A549 (cell line): ENCODE data around the gene PAX1. TPM values are rescaled to one million over a fixed set of nuclear protein-coding genes. Genes with fewer than 3 reads are reported as not detected.

Experiments
- ATAC-seq, 2 experiments: fragments of 200-7000 bp in 1 of 2; fragments of >200 bp in 1 of 2; cut with Nextera tagmentation in 1 of 2; cut with Tn5 transposase in 1 of 2; 3 replicates each; pipeline versions ENCODE4 v1.8.0 to v1.9.1; 2018 to 2020; ENCODE audit warnings: mild to moderate bottlenecking in 1 of 2, moderate library complexity in 1 of 2
- CTCF ChIA-PET: fragments of 300-600 bp; sonication (Branson Sonifier 250); formaldehyde crosslinking; extraction: SDS; loops from one replicate; lab custom pipeline; 2021; ENCODE audit warnings: antibody characterized with exemption, inconsistent platforms; lab: Yijun Ruan, JAX
- POLR2A ChIA-PET: fragments of 350-600 bp; formaldehyde crosslinking; extraction: SDS; loops from one replicate; lab custom pipeline; 2021; ENCODE audit warnings: antibody characterized with exemption, inconsistent platforms; lab: Yijun Ruan, JAX
- DNase-seq, 2 experiments: peaks; one replicate each; pipeline versions ENCODE4 v3.0.0 to v3.0.0-alpha.2; 2011 to 2016; ENCODE audit warnings: low read depth in 1 of 2, low spot score in 1 of 2
- FAIRE-seq: peaks from 2 replicates; lab custom pipeline; 2011; peaks lifted over from hg19 to GRCh38; lab: Jason Lieb, UNC
- H3K27ac ChIP-seq, 2 experiments: fragments of >200 bp; sonication (Bioruptor Twin); formaldehyde crosslinking; 3 replicates each; pipeline ENCODE4 v1.5.1; 2016 to 2017
- H3K4me1 ChIP-seq: fragments of >200 bp; sonication (Bioruptor Twin); formaldehyde crosslinking; 3 replicates; pipeline ENCODE4 v1.6.1; 2016
- H3K4me2 ChIP-seq: fragments of >200 bp; sonication (Bioruptor Twin); formaldehyde crosslinking; 3 replicates; pipeline ENCODE4 v1.6.1; 2016
- H3K4me3 ChIP-seq: fragments of >200 bp; sonication (Bioruptor Twin); formaldehyde crosslinking; 3 replicates; pipeline ENCODE4 v1.5.1; 2016
- H3K9me3 ChIP-seq: fragments of >200 bp; sonication (Bioruptor Twin); formaldehyde crosslinking; 3 replicates; pipeline ENCODE4 v1.6.1; 2016
- BCL3 ChIP-seq: fragments of >200 bp; sonication (Bioruptor Twin); formaldehyde crosslinking; IDR thresholded peaks from 3 replicates; pipeline ENCODE4 v1.6.1; 2016
- CEBPB ChIP-seq, 2 experiments: fragments of >200 bp in 1 of 2; sonication (Bioruptor Twin) in 1 of 2; formaldehyde crosslinking in 1 of 2; IDR thresholded peaks; 2 replicates each; pipeline ENCODE4 v1.6.1; 2012 to 2016
- CHD2 ChIP-seq: fragments of 150-350 bp; IDR thresholded peaks from 2 replicates; pipeline ENCODE4 v1.6.1; 2014; ENCODE audit warnings: low read length; ENCODE audit not compliant: partially characterized antibody
- EHMT2 ChIP-seq: fragments of 200-600 bp; sonication (generic); IDR thresholded peaks from 2 replicates; pipeline ENCODE4 v1.6.1; 2016; ENCODE audit warnings: antibody characterized with exemption, low read depth, mild to moderate bottlenecking, moderate library complexity
- EP300 ChIP-seq, 2 experiments: fragments of >200 bp; sonication (Bioruptor Twin); formaldehyde crosslinking; IDR thresholded peaks; 2 replicates in 1 of 2; 3 replicates in 1 of 2; pipeline ENCODE4 v1.6.1; 2016 to 2017
- ESRRA ChIP-seq: fragments of 150-350 bp; IDR thresholded peaks from 2 replicates; pipeline ENCODE4 v1.6.1; 2014; ENCODE audit warnings: mild to moderate bottlenecking, low read length, borderline replicate concordance
- FOSB ChIP-seq: fragments of 250-450 bp; sonication (Bioruptor Pico); IDR thresholded peaks from 2 replicates; pipeline ENCODE4 v1.5.0; 2020; ENCODE audit warnings: mild to moderate bottlenecking, moderate library complexity
- HES2 ChIP-seq: fragments of >200 bp; sonication (Bioruptor Twin); formaldehyde crosslinking; IDR thresholded peaks from 2 replicates; pipeline ENCODE4 v1.6.1; 2016
- HEYL ChIP-seq: fragments of 250-450 bp; sonication (Bioruptor Pico); IDR thresholded peaks from 2 replicates; pipeline ENCODE4 v1.8.0; 2021; ENCODE audit warnings: mild to moderate bottlenecking, moderate library complexity
- JUN ChIP-seq, 2 experiments: fragments of >200 bp; sonication (Bioruptor Twin); formaldehyde crosslinking; IDR thresholded peaks; 2 replicates in 1 of 2; 3 replicates in 1 of 2; pipeline ENCODE4 v1.6.1; 2016 to 2017
- JUNB ChIP-seq: fragments of >200 bp; sonication (Bioruptor Twin); formaldehyde crosslinking; IDR thresholded peaks from 2 replicates; pipeline ENCODE4 v1.6.1; 2016
- KDM5A ChIP-seq: fragments of 200-600 bp; sonication (generic); IDR thresholded peaks from 2 replicates; pipeline ENCODE4 v1.6.1; 2016; ENCODE audit warnings: antibody characterized with exemption, mild to moderate bottlenecking
- NPAS2 ChIP-seq: fragments of 250-450 bp; sonication (Bioruptor Pico); IDR thresholded peaks from 2 replicates; pipeline ENCODE4 v1.8.0; 2022; ENCODE audit warnings: mild to moderate bottlenecking, moderate library complexity, borderline replicate concordance
- PBX3 ChIP-seq: IDR thresholded peaks from 2 replicates; pipeline ENCODE4 v1.6.1; 2012
- POLR2A ChIP-seq: IDR thresholded peaks from 2 replicates; pipeline ENCODE4 v1.6.1; 2012; ENCODE audit warnings: mild to moderate bottlenecking, low read length
- POLR2AphosphoS2 ChIP-seq: conservative IDR thresholded peaks from 2 replicates; pipeline ENCODE4 v1.6.1; 2012; ENCODE audit warnings: low read length, improper control_type of control experiment, inconsistent platforms
- RARB ChIP-seq: fragments of 250-450 bp; sonication (Bioruptor Pico); IDR thresholded peaks from 2 replicates; pipeline ENCODE4 v1.8.0; 2021; ENCODE audit warnings: mild to moderate bottlenecking, moderate library complexity
- RCOR1 ChIP-seq: fragments of 150-350 bp; IDR thresholded peaks from 2 replicates; pipeline ENCODE4 v1.6.1; 2014; ENCODE audit warnings: antibody characterized with exemption, low read length, low read depth
- RFX5 ChIP-seq: fragments of 450-650 bp; IDR thresholded peaks from 2 replicates; pipeline ENCODE4 v1.7.1; 2014; ENCODE audit warnings: antibody characterized with exemption, mild to moderate bottlenecking, moderate library complexity
- RNF2 ChIP-seq: fragments of 200-600 bp; sonication (generic); IDR thresholded peaks from 2 replicates; pipeline ENCODE4 v1.6.1; 2016; ENCODE audit warnings: low read depth, mild to moderate bottlenecking, antibody characterized with exemption, moderate library complexity, borderline replicate concordance
- ZNF302 ChIP-seq: fragments of 250-450 bp; sonication (Bioruptor Pico); IDR thresholded peaks from 2 replicates; pipeline ENCODE4 v1.9.0; 2021; ENCODE audit warnings: inconsistent platforms, mild to moderate bottlenecking, moderate library complexity
- ZSCAN20 ChIP-seq: fragments of 250-450 bp; sonication (Bioruptor Pico); IDR thresholded peaks from 2 replicates; pipeline ENCODE4 v1.8.0; 2022; ENCODE audit warnings: mild to moderate bottlenecking, moderate library complexity
- WGBS: methylation state at CpG from one replicate; pipeline ENCODE4 v1.1.6; 2017; ENCODE audit errors: missing lambda C conversion rate; 5-methylcytosine and 5-hydroxymethylcytosine counted together
- polyA plus RNA-seq, 4 experiments: library from polyadenylated mRNA; depleted of rRNA in 3 of 4; stranded (reverse); fragments of >200 nt; fragmentation: RNase III in 1 of 4; extraction: RNeasy Plus Mini Kit Qiagen cat#74134 plus additional on column Dnase treatment in 1 of 4; gene quantifications; 2 replicates in 3 of 4; 3 replicates in 1 of 4; pipeline ENCODE4 v1.2.3, GENCODE V29; 2011 to 2017

The PAX1 gene
- polyA plus RNA-seq, 2 of the 4 experiments (the other 2 are of a cell fraction): not detected

- ATAC-seq (no peak), FAIRE-seq (no peak), DNase-seq (no peak)
- Histone ChIP-seq H3K9me3 (no peaks in the 10 kb centered on the region), H3K4me3 (no peak overlapping the region), H3K4me1 (no peaks in the 10 kb centered on the region), H3K27ac (no peak overlapping the region), H3K4me2 (no peak overlapping the region)
- TF ChIP-seq POLR2A (no peak), RCOR1 (no peak), RARB (no peak), BCL3 (no peak), PBX3 (no peak), ZNF302 (CRISPR knock-in tag) (no peak), RFX5 (no peak), FOSB (CRISPR knock-in tag) (no peak), RNF2 (no peak), HES2 (no peak), JUN (IDR thresholded peaks at IDR 0.05) (no peak), EHMT2 (no peak), HEYL (CRISPR knock-in tag) (no peak), EP300 (IDR thresholded peaks at IDR 0.05) (no peak), KDM5A (no peak), ZSCAN20 (no peak)
- ChIA-PET CTCF (interaction anchor here (1.3 to 2.5 kb wide), 3 partner anchors 13 to 37 kb away, joined by 3 to 8 read pairs (median 3); no protein-coding TSS in a partner anchor), POLR2A (no interaction called here)
- WGBS: 36% methylated on average over 8 of the region's 8 CpGs
Measured at GRCh38 chr20:21682521-21682954, 22.9 kb upstream of the PAX1 start.

- 24% methylated on average over 3 of the region's 3 CpGs for WGBS
- Histone ChIP-seq H3K9me3 (no peaks in the 10 kb centered on the region), H3K27ac (no peak overlapping the region), H3K4me2 (no peak overlapping the region), H3K4me3 (no peak overlapping the region), H3K4me1 (no peaks in the 10 kb centered on the region)
- TF ChIP-seq ZSCAN20 (no peak), CEBPB (IDR thresholded peaks at IDR 0.05) (no peak), BCL3 (no peak), POLR2AphosphoS2 (no peak), JUNB (no peak), CHD2 (no peak), ESRRA (no peak)
- CTCF ChIA-PET: interaction anchor here (2.5 kb wide), 1 partner anchor 35 kb away, joined by 8 read pairs; no protein-coding TSS in a partner anchor
- ATAC-seq: no peak
- no peak for DNase-seq
- FAIRE-seq: no peak
- POLR2A ChIA-PET: no interaction called here
Measured at GRCh38 chr20:21684671-21685070, 20.8 kb upstream of the PAX1 start.

GRCh38 chr20:21685981-21686380 lies 19.5 kb upstream of the PAX1 start:
- FAIRE-seq (no peak), ATAC-seq (no peak), DNase-seq (no peak)
- TF ChIP-seq NPAS2 (CRISPR knock-in tag): no peak
- 1% methylated on average over 2 of the region's 2 CpGs for WGBS
- ChIA-PET CTCF (interaction anchor here (0.7 to 2.4 kb wide), 6 partner anchors 12 to 832 kb away, joined by 3 to 6 read pairs (median 4); no protein-coding TSS in a partner anchor), POLR2A (no interaction called here)
- Histone ChIP-seq H3K4me1 (no peaks in the 10 kb centered on the region), H3K4me3 (no peak overlapping the region), H3K27ac (no peak overlapping the region), H3K4me2 (no peak overlapping the region), H3K9me3 (no peaks in the 10 kb centered on the region)
